H4 (cell line): ENCODE measurements around the gene KRTAP10-8. TPM values are rescaled to one million over a fixed set of nuclear protein-coding genes. Genes with fewer than 3 reads are reported as not detected.
"Not testable (repeated sequence)": the region's sequence is repeated elsewhere in the genome, so short reads cannot be mapped to it uniquely, and the experiment has no call there.

ENCODE experiments used
- DNase-seq: peaks from one replicate; pipeline ENCODE4 v3.0.0-alpha.2; 2015; ENCODE audit warnings: low spot score
- total RNA-seq: library from RNA; depleted of rRNA; stranded (reverse); fragments of >200 nt; shearing (Covaris generic); gene quantifications from 2 replicates; pipeline ENCODE4 v1.2.3, GENCODE V29; 2014

The KRTAP10-8 gene
- total RNA-seq, 1 experiment from 2014 or later: not detected

GRCh38 chr21:44599264-44600029 is 12.4 kb upstream of the KRTAP10-8 start:
- no peak for DNase-seq

- not testable (repeated sequence) for DNase-seq
These were observed 11.5 kb upstream of the KRTAP10-8 start, which contains the start of gene KRTAP10-7 for GRCh38 chr21:44600118-44600978. Gene KRTAP10-7, plus strand, starts transcription at chr21:44600597. Its CDS starts 25 bp downstream, at chr21:44600622.

- DNase-seq: not testable (repeated sequence)
These were observed 10.8 kb upstream of the KRTAP10-8 start for GRCh38 chr21:44601091-44601490.

- no peak for DNase-seq
These were observed 10.1 kb upstream of the KRTAP10-8 start for GRCh38 chr21:44601596-44602462.

- DNase-seq: no peak
These were observed 9.4 kb upstream of the KRTAP10-8 start for GRCh38 chr21:44602463-44602850.

GRCh38 chr21:44603109-44603875 is 8.6 kb upstream of the KRTAP10-8 start:
- no peak for DNase-seq

- no peak for DNase-seq
These were observed 8.0 kb upstream of the KRTAP10-8 start for GRCh38 chr21:44603911-44604310.

GRCh38 chr21:44606495-44606894 is 5.4 kb upstream of the KRTAP10-8 start:
- no peak for DNase-seq

- no peak for DNase-seq
These were observed 2.7 kb upstream of the KRTAP10-8 start for GRCh38 chr21:44609193-44609592.

- not testable (repeated sequence) for DNase-seq
These were observed 1.6 kb upstream of the KRTAP10-8 start for GRCh38 chr21:44610157-44610843.

- no peak for DNase-seq
These were observed 328 bp upstream of the KRTAP10-8 start for GRCh38 chr21:44611551-44611950.

- DNase-seq: no peak
These were observed 870 bp downstream of the KRTAP10-8 start for GRCh38 chr21:44612669-44613229.

- no peak for DNase-seq
These were observed 1.7 kb downstream of the KRTAP10-8 start for GRCh38 chr21:44613386-44614155.

- DNase-seq: no peak
These were observed 2.3 kb downstream of the KRTAP10-8 start for GRCh38 chr21:44614161-44614631.

- DNase-seq: no peak
These were observed 3.1 kb downstream of the KRTAP10-8 start for GRCh38 chr21:44614961-44615391.

- DNase-seq: no peak
These were observed 3.6 kb downstream of the KRTAP10-8 start for GRCh38 chr21:44615466-44615865.

GRCh38 chr21:44615911-44616590 is 4.2 kb downstream of the KRTAP10-8 start:
- no peak for DNase-seq

GRCh38 chr21:44616591-44616926 is 4.7 kb downstream of the KRTAP10-8 start:
- no peak for DNase-seq

- DNase-seq: no peak
These were observed 5.2 kb downstream of the KRTAP10-8 start for GRCh38 chr21:44617071-44617501.
